Measurements from ENCODE around the gene MAP4. TPM values are rescaled to one million over a fixed set of nuclear protein-coding genes. Genes with fewer than 3 reads are reported as not detected.

Gene MAP4
- total and polyA plus RNA-seq, 2 donors (not counting 1 experiment from before 2014, with no cell fraction given) = 152 to 243 TPM

DNA sequence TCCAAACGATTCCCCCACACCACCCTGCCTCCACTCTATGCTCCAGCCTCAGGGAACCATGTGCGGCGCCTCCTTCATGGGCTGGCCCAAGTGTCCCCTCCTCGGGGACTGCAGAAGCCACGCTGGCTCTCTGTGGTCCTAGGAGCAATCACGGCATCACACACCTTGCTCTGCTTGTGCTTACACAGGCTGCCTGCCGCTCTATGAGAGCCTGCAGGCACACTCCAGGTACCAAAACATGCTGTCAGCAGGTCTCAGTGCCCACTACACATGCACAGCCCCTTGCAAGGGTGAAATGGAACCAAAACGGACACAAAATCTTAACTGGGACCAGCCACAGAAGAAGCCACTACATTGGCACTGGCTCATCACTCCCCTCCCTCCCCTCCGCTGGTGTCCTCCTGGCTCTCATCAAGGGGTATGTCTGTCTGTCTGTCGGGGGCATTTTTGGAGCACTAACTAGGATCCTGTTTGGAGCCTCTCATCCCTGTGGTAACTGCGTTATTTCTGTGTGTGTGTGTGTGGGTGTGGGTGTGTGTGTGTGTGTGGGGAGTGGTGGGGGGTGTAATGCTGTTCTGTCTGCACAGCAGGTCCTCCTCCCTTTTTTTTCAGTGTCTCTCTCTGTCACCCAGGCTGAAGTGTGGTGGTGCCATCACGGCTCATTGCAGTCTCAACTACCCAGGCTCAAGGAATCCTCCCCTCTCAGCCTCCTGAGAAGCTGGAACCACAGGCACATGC, 152.7 kb downstream of the MAP4 start:
- TF ChIP-seq, protein P1, sequence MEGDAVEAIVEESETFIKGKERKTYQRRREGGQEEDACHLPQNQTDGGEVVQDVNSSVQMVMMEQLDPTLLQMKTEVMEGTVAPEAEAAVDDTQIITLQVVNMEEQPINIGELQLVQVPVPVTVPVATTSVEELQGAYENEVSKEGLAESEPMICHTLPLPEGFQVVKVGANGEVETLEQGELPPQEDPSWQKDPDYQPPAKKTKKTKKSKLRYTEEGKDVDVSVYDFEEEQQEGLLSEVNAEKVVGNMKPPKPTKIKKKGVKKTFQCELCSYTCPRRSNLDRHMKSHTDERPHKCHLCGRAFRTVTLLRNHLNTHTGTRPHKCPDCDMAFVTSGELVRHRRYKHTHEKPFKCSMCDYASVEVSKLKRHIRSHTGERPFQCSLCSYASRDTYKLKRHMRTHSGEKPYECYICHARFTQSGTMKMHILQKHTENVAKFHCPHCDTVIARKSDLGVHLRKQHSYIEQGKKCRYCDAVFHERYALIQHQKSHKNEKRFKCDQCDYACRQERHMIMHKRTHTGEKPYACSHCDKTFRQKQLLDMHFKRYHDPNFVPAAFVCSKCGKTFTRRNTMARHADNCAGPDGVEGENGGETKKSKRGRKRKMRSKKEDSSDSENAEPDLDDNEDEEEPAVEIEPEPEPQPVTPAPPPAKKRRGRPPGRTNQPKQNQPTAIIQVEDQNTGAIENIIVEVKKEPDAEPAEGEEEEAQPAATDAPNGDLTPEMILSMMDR (conservative IDR thresholded peaks at IDR 0.05 in 1 of 2, IDR thresholded peaks at IDR 0.05 in 1 of 2; ENCODE audit: low read depth in 1 of 2, low read length in 2 of 2) = no peak
- no peak for TF ChIP-seq EZH2 (IDR thresholded peaks at IDR 0.05; ENCODE audit: low read length, missing control alignments)
- Histone ChIP-seq H3K27me3 (ENCODE audit: control insufficient read depth, insufficient read depth, low read length) (no peaks in the 10 kb centered on the region), H2AFZ (ENCODE audit: low read length) (no peak overlapping the region), H3K36me3 (ENCODE audit: control insufficient read depth, insufficient read depth, low read length) (peaks cover 30% of the 10 kb centered on the region), H3K4me2 (ENCODE audit: extremely low read depth, insufficient read depth, low read length) (no peak overlapping the region), H4K20me1 (ENCODE audit: control insufficient read depth, extremely low read depth, insufficient read depth, low read length) (peaks cover 1% of the 10 kb centered on the region), H3K4me1 (ENCODE audit: control insufficient read depth, extremely low read depth, insufficient read depth, low read length) (no peaks in the 10 kb centered on the region), H3K9ac (ENCODE audit: insufficient read depth, low read length) (no peak overlapping the region), H3K9me3 (ENCODE audit: control insufficient read depth, insufficient read depth, low read depth, low read length) (no peaks in the 10 kb centered on the region), H3K4me3 (replicated peaks in 1 of 4; ENCODE audit: control extremely low read depth in 1 of 4, insufficient read depth in 1 of 4, low read depth in 3 of 4, low read length in 4 of 4) (no peak overlapping the region), H3K79me2 (ENCODE audit: control insufficient read depth, insufficient read depth, low read length) (no peaks in the 10 kb centered on the region), H3K27ac (ENCODE audit: insufficient read depth, low read length) (no peak overlapping the region)
- no peak for DNase-seq (ENCODE audit: low read depth in 2 of 2)

DNA sequence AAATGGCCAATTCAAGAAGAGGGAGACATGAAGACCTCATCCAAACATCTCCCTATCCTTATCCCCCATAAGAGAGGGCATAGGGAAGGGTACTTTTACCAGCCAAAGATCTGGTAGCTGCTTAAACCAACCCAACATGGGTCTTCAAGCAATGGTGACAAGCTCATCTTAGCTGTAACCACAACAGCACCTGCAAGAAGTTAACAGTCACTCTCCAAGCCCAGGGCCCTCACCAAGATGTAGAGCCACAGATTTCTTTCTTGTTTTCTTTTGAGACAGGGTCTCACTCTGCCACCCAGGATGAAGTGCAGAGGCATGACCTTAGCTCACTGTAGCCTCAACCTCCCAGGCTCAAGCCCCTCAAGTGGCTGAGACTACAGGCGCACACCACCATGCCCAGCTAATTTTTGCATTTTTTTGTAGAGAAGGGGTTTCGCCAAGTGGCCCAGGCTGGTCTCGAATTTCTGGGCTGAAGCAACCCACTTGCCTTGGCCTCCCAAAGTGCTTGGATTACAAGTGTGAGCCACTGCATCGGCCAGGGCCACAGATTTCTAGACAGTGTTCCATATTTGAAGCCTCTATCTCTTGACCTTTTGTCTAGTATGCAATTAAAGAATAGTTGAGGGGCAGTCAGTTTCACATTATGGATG, 156.1 kb downstream of the MAP4 start:
- Histone ChIP-seq H3K9me3 (ENCODE audit: control insufficient read depth, insufficient read depth, low read depth, low read length) (no peaks in the 10 kb centered on the region), H3K4me2 (ENCODE audit: extremely low read depth, insufficient read depth, low read length) (no peak overlapping the region), H3K27me3 (ENCODE audit: control insufficient read depth, insufficient read depth, low read length) (no peaks in the 10 kb centered on the region), H3K36me3 (ENCODE audit: control insufficient read depth, insufficient read depth, low read length) (peaks cover 24% of the 10 kb centered on the region), H3K79me2 (ENCODE audit: control insufficient read depth, insufficient read depth, low read length) (no peaks in the 10 kb centered on the region), H3K4me1 (ENCODE audit: control insufficient read depth, extremely low read depth, insufficient read depth, low read length) (no peaks in the 10 kb centered on the region), H4K20me1 (ENCODE audit: control insufficient read depth, extremely low read depth, insufficient read depth, low read length) (peaks cover 1% of the 10 kb centered on the region), H3K27ac (ENCODE audit: insufficient read depth, low read length) (no peak overlapping the region), H3K4me3 (replicated peaks in 1 of 4; ENCODE audit: control extremely low read depth in 1 of 4, insufficient read depth in 1 of 4, low read depth in 3 of 4, low read length in 4 of 4) (no peak overlapping the region), H2AFZ (ENCODE audit: low read length) (no peak overlapping the region), H3K9ac (ENCODE audit: insufficient read depth, low read length) (no peak overlapping the region)
- TF ChIP-seq, protein P1 (conservative IDR thresholded peaks at IDR 0.05 in 1 of 2, IDR thresholded peaks at IDR 0.05 in 1 of 2; ENCODE audit: low read depth in 1 of 2, low read length in 2 of 2) = no peak
- TF ChIP-seq EZH2 (IDR thresholded peaks at IDR 0.05; ENCODE audit: low read length, missing control alignments) = no peak
- no peak for DNase-seq (ENCODE audit: low read depth in 2 of 2)

DNA sequence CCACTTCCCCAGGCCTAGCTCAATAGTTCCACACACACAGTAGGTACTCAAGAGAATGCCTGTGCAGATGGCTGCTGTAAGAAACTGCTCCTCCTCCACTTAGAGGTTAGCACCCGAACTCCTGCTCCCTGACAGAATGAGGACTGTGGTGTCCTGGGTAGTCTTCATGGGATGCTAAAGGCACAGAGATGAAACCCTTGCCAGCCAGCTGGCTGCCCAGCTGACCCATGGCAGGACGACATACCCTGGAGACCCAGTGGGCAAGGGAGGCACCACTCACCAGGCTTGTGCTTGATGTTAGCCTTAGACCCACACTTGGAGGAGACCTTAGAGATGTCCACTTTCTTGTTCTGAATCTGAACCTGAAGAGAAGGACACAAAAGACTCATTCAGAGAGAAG, 159.1 kb downstream of the MAP4 start:
- no peaks in the 10 kb centered on the region for H3K79me2 ChIP-seq (ENCODE audit: control insufficient read depth, insufficient read depth, low read length)
- H3K27me3 ChIP-seq (ENCODE audit: control insufficient read depth, insufficient read depth, low read length) = no peaks in the 10 kb centered on the region
- no peaks in the 10 kb centered on the region for H3K4me1 ChIP-seq (ENCODE audit: control insufficient read depth, extremely low read depth, insufficient read depth, low read length)
- no peak for DNase-seq (ENCODE audit: low read depth in 2 of 2)
- H4K20me1 ChIP-seq (ENCODE audit: control insufficient read depth, extremely low read depth, insufficient read depth, low read length) = peaks cover 1% of the 10 kb centered on the region
- no peak overlapping the region for H3K4me2 ChIP-seq (ENCODE audit: extremely low read depth, insufficient read depth, low read length)
- H3K27ac ChIP-seq (ENCODE audit: insufficient read depth, low read length) = no peak overlapping the region
- no peak for TF ChIP-seq EZH2 (IDR thresholded peaks at IDR 0.05; ENCODE audit: low read length, missing control alignments)
- TF ChIP-seq, protein P1 (conservative IDR thresholded peaks at IDR 0.05 in 1 of 2, IDR thresholded peaks at IDR 0.05 in 1 of 2; ENCODE audit: low read depth in 1 of 2, low read length in 2 of 2) = no peak
- peaks cover 36% of the 10 kb centered on the region for H3K36me3 ChIP-seq (ENCODE audit: control insufficient read depth, insufficient read depth, low read length)
- H2AFZ ChIP-seq (ENCODE audit: low read length) = no peak overlapping the region
- H3K4me3 ChIP-seq (replicated peaks in 1 of 4; ENCODE audit: control extremely low read depth in 1 of 4, insufficient read depth in 1 of 4, low read depth in 3 of 4, low read length in 4 of 4) = no peak overlapping the region
- H3K9ac ChIP-seq (ENCODE audit: insufficient read depth, low read length) = no peak overlapping the region
- no peaks in the 10 kb centered on the region for H3K9me3 ChIP-seq (ENCODE audit: control insufficient read depth, insufficient read depth, low read depth, low read length)

Data from fibroblast of lung (primary cell).